GM19035 (cell line): ENCODE results near the gene SEZ6L.

Experiments used
- ATAC-seq: cut with Tn5 transposase; IDR thresholded peaks from one replicate; pipeline ENCODE4 v1.9.1; 2021; ENCODE audit not compliant: unreplicated experiment

SEZ6L gene

DNA sequence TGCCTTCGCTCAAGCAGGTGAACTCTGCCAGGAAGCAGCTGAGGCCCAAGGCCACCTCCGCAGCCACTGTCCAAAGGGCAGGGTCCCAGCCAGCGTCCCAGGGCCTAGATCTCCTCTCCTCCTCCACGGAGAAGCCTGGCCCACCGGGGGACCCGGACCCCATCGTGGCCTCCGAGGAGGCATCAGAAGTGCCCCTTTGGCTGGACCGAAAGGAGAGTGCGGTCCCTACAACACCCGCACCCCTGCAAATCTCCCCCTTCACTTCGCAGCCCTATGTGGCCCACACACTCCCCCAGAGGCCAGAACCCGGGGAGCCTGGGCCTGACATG is 123.4 kb downstream of the SEZ6L start:
- no peak for ATAC-seq

DNA sequence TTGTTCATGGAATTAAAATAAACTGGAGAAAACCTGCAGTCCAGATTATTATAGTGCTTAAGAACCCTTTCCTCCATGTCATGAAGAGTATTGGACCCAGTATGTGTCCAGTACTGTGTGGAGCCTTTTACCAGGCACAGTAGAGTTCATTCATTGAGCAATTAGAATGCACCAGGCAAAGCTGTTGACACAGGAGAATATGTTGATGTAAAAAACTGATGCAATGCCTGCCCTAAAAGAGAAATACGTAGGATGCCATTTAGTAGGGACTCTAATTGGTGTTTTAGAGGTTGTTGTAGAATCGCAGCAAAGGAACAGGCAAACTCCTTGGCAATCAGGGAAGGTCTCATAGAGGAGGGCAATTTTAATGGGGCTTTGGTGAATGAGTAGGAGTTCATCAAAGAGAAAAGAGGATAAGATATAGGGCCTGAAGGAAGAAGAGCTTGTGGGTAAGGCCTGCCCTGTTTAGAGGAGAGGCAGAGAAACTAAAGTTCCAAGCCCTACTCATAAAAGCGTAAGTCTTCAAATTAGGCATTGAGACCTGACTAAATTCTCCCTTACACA is 126.4 kb downstream of the SEZ6L start:
- no peak for ATAC-seq

DNA sequence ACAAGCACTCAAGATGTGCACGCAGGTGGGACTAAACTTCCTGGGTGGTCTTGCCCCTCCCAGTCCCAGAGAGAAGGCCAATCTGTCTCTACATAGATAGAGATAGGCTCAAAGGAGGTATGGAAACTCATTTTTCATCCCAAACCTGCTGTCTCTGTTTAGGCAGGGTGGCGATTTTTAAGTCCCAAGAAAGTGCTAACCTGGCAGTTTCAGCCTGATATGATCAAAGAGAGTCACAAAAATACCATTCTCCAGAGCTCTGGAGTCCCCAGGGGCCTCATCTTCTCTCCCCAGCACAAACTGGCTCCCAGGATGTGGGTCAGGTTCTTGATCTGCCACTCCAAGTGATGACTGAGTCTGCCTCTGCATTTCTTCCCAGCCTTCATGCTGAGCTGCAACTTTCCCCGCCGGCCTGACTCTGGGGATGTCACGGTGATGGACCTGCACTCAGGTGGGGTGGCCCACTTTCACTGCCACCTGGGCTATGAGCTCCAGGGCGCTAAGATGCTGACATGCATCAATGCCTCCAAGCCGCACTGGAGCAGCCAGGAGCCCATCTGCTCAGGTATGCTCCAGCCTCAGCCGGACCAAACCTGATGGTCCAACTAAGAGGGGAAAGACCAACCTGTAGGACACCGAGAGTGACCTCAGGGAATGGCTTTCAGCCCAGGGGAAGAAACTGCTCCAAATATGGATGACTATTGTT is 129.5 kb downstream of the SEZ6L start:
- no peak for ATAC-seq

DNA sequence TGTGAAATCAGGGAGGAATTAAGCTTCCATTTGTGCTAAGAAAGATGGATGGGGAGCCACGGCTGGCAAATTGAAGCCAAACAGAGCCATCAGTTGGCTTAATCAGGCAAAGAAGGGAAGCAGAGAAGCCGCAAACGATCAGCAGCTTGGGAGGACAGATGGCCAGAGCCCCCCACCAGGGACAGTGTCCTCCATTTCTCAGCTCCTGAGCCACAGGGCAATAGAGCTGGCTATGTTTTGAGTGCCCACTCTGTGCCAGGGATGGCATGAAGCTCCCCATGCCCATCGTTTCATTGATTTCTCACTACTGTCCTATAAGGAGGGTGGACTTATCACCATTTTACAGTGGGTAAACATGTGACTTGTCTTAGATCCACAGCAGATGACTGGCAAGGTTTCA is 133.5 kb downstream of the SEZ6L start:
- ATAC-seq, result no peak

DNA sequence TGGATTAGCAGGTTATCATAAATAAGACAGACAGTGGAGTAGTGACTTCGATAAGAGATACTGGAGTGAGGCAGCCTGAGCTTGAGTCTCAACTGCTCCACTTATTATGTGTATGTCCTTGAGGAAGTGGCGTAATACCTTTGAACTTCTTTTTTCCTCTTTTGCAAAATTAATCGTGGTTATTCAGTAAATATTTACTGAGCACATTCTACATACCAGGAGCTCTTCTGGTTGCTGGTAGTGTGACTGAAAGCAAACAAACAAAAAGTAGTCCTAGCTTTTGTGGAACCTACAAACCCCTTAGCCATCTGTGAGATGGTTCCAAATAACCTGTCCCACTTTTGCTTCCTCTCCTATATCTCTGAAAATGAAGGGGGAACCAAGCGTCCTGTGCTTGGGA is 134.2 kb downstream of the SEZ6L start:
- no peak for ATAC-seq

DNA sequence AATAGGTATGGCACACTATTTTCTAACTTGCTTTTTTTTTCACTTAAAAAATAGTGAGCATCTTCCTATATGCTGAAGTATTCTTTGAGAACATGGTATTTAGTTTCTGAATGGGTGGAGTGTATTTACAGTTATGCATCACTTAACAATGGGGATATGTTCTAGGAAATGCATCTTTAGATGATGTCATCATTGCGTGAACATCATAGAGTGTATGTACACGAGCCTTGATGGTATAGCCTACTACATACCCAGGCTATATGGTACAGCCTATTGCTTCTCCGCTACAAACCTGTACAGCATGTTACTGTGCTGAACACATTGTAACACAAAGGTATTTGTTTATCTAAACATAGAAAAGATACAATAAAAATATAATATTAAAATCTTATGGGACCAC is 135.5 kb downstream of the SEZ6L start:
- ATAC-seq, result no peak

DNA sequence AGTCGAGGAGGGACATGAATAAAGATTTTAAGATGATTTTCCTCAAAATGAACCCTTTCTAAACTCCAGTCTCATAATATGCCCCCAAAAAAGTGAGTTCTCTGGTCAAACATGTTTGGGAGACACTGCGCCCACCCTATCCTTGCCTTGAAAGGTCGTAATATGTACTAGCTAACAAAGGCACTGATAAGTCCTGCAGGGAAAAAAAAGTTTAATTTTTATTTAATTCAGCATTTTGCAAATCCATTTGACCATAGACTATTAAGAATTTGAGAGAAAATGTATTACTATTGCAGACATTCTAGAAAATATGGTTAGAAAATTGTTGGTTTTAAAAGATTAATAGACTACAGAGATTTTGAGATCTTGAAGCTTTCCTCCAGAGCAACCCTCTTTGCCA is 139.2 kb downstream of the SEZ6L start:
- ATAC-seq, result no peak

DNA sequence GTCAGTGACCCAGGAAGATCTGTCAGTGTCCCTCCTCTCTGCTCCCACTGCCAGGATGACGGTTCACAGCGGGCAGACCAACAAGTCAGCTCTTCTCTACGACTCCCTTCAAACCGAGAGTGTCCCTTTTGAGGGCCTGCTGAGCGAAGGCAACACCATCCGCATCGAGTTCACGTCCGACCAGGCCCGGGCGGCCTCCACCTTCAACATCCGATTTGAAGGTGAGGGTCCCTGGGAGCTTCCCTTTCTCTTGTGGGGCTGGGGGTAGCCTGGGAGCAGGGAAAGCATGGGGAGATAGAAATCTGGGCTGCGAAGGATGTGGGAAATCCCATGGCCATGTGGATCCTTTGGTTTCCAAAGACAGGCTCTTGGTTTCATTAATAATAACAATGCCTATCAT is 141.4 kb downstream of the SEZ6L start:
- no peak for ATAC-seq

DNA sequence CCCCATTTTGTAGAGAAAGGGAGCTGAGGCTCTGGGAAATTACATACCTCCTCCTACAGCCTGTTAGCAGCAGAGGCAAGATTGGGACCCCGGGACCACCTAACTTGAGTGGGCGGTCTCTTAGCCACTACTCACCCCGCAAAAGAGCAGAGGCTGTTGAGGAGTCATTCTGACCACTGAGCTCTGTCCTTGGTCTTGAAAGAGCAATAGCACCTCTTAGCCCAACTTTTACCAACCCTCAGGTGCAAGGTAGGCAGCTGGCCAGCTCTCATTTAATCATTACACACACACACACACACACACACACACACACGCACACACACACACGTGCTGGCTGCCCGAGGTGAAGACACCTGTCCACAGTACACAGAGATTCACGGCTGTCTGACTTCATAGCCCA is 144.0 kb downstream of the SEZ6L start:
- no peak for ATAC-seq

DNA sequence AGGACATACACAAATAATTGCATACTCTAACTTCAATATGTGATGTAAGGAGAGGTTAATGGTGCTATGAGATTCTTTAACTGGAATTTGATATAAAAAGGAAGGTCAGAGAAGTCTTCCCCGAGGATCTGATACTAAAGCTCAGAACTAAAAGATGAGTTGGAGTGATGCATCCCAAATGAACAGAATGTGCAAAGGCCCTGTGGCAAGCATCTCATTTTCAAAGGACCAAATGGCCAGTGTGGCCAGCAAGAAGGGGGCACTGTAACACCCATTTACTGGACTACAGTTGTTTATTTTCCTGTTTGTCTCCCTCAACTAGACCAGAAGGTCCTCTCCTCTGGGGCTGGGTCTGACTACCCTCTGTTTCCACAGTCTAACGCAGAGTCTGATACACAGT is 144.9 kb downstream of the SEZ6L start:
- no peak for ATAC-seq

DNA sequence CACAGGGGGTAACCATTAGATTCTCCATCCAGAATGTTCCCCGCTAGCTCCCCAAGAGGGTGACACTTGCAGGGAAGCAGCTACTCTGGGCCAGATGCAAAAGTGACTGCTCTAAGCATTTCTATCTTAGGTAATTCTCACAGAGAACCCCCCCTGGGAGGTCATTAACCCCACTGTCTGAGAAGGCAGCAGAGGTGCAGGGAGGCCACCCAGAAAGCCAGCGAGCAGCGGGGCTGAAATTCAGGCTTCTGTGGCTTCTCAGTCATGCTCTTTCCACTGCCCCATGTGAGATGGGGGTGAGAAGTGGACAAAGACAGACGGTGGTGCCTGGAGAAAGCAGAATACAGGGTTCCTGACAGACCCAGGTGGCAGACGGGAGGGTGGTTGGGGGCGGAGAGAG is 145.4 kb downstream of the SEZ6L start:
- ATAC-seq, result no peak

DNA sequence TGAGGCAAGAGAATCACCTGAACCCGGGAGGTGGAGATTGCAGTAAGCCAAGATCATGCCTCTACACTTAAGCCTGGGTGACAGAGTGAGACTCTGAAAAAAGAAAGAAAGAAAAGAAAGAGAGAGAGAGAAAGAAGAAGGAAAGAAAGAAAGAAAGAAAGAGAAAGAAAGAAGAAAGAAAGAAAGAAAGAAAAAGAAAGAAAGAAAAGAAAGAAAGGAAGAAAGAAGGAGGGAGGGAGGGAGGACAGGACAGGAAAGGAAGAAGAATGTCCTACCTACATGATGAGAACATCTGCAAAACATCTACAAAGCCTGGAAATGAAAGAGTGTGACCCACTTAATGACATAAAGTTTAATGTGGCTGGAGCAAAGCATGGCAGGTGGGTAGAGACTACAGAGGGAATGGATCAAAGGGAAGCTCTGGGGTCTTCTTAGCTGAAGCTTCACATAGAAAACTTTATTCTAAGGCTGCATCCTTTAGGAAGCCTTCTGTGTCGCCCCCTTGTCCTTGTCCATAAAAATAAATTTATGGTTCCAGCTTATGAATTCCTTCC is 147.5 kb downstream of the SEZ6L start:
- ATAC-seq, result no peak

DNA sequence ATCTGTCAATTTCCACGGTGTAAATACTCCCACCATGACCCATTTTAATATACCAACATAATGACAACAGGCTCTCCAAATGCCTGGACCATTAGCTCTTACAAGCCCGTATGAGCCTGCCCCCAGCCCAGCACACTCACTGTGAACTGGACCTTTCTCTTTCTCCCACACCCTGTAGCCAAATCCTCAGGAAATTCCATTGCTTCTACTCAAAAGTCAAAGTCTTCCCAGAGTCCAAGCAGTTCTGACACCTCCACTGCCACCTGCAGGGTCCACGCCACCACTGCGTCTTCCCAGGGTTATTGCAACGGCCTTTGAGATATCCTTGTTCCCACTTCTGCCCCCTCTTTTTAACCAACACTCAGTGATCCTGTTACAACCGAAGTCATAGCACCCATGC is 149.7 kb downstream of the SEZ6L start:
- ATAC-seq, result no peak

DNA sequence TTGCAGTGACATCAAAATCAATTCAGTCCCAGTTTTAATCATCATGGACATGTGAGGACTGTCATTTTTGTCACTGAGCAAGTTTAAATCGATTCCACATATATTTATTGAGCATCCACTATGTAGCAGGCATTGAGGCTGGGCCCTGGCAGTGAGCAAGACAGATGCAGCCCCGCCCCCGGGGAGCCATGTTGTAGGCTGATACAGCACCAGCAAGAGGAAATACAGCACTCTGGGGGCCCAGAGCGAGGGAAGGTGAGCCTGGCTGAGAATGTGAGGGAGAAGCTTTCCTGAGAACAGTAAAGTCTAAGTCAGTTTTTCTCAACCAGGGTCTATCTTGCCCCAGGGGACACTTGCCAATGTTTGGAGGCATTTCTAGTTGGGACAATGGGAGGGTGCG is 151.2 kb downstream of the SEZ6L start:
- no peak for ATAC-seq

DNA sequence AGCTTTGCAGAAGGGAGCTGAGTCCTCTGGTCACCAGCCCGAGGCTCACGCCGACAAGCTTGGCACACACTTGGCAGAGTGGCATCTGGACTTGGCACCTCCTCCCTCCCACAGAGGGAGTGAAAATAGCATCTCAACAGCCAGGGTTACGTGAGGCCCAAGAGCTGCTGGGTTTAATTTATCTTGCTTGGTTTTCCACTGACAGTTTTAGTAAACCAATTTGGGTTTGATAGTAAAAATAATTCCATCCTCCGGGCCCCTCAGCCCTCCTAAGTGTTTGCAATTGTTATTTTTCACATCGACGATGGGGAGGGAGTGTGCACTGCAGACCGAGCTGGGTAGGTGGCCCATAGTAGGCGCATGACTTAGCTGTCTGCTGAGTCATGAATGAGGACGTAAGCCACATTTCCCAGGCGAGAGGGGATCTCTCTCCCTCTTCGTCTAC is 152.2 kb downstream of the SEZ6L start:
- no peak for ATAC-seq

DNA sequence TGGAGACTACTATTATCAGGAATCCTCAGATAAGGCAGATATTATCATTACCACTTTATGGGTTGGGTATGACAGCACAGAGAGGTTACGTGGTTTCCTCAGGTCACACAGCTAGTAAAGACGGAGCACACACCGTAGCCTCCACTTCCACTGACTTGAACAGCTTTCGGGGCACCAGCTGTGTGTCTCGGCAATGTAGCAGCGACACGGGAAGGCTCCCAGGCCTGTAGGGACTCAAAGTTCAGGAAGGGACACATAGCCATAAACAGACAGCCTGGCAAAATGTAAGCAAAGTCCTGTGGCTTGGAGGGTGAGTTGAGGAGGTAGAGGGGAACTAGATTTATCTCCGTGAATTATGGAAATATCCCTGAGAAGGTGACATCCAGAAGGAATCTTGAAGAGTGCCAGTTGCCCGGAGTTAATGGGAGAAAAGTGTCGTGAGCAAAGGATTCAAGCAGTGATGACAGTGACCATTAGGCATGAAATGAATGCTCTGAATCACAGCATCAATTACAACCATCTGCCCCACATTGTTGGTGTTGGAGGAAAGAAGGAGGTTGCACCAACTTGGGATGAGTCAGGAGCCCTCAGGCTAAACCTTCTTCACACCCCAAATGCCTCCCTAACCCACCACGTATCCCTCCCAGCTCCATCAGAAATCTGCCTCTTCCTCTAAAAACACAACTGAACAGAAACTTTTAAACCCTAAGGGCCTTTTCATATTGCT is 153.1 kb downstream of the SEZ6L start:
- no peak for ATAC-seq

DNA sequence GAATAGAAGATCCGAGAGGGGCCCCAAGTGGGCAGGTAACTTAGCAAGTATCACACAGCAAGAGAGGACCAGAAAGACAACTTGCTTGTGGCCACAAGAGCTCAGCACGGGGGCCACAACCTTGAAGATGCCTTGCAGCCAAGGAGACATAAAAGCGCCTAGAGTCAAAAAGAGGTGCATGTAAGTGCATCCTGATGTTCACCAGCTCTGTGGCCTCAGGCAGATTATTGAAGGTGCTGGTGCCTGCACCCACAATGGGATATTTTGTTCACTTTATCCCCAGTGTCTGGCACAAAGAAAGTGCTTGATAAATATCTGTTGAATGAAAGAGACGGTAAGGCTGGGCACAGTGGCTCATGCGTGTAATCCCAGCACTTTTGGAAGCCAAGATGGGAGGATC is 153.8 kb downstream of the SEZ6L start:
- ATAC-seq, result no peak

DNA sequence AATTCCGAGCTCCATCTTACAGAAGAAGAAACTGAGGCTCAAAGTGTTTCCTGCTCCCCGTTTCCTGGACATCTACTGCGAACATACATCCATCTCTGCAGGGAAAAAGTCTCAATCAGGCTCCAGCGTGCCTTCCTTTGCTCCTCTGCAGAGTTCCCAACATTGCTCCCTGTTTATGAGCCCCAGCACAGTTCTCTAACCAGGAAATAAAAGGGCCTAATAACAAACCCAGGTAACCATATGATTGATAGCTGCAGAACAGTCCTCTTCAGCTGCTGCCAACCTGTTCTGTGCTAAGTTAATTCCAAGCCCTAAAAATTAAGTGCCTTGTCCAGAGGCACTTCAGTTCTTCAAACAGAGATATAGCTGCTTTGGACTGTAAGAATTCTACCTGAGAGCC is 154.9 kb downstream of the SEZ6L start:
- no peak for ATAC-seq

DNA sequence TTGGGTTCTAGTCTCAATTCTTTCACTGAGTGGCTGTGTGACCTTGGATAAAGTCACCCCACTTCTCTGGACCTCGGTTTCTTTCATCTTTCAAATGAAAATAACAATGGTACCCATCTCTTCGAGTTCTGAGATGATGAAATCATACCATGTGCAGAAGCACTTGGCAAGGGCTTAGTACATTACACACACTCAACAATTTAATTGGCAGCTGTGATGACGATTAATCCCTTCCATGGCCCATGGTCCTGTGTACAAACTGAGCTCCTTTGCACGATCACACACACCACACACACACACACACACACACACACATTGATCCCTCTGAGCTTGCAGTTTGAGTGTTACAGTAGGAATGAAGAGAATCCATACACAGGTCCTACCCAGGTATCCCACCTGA is 156.4 kb downstream of the SEZ6L start:
- ATAC-seq, result no peak

DNA sequence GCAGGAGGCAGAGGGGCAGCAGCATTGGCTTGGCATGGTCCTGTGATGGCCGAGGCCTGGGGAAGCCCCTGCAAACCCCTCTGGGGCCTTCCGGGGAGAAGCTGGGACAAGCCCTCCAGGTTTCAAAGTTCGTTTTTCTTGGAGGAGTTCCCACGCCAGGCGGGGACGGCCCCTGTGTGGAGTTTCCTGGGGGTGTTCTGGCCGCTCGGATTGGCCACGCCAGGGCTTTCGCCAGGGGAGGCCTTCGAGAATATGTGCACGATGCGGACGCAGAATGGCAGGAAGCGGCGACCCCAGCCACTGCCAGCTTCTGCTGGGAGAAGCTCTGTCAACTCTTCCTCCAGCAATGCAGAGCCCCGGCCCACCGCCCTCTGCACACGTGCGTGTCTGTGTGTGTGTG is 157.5 kb downstream of the SEZ6L start:
- ATAC-seq, result no peak

DNA sequence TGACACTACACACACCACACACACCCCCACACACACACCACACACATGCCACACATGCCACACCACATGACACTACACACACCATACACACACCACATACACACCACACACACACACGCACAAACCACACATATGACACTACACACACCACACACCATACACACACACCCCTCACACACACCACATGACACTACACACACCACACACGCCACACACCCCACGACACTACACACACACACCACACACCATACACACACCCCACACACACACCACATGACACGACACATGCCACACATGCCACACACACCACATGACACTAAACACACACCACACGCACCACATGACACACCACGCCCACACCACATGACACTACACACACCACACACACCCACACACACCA is 158.0 kb downstream of the SEZ6L start:
- ATAC-seq, result no peak

DNA sequence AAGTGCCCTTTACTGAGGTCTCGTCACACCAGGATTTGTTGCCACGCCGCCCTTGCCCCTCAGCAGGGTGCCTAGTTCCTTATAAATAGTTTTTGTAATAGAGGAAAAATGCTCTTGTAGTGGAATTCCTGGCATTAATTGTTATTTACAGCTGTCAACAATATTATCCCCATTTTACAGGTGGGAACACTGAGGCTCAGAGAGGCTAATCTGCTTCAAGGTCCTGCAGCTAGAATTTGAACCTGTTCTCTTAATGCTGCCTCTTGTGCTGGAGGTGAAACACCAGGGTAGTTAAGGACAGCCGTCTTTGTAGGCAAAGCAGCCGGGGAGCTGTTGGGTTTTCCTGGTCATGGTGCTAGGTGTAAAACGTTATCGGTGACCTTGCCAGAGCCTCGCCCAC is 159.0 kb downstream of the SEZ6L start:
- no peak for ATAC-seq
